ENCODE measurements around the gene TMEM123. TPM values are rescaled to one million over a fixed set of nuclear protein-coding genes. Genes with fewer than 3 reads are reported as not detected.

Gene TMEM123
- total RNA-seq, 1 experiment from 2014 or later: 796 TPM

DNA sequence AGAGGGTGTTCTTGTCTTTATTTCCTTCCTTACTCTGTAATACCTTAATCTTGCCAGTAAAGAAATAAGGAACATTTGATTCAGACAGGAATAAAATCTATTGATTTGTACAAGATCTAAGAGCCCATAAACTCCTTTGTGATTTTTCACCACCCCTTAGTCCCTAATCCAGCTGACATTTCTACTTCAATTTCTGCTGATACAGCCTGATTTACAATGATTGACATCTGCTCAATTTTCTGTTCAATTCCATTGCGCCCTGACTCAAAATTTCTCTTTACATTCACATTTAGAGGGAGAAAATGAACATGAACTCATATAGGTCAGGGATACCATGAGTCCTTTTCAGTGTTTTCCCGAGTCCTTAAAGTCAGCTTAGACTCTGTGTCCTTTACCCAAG, 27.2 kb upstream of the TMEM123 start:
- H2AFZ ChIP-seq (ENCODE audit: low read length): no peak overlapping the region
- H3K36me3 ChIP-seq (ENCODE audit: insufficient read depth, low read length): no peaks in the 10 kb centered on the region
- H3K4me3 ChIP-seq (ENCODE audit: low read length): no peak overlapping the region
- H4K20me1 ChIP-seq (ENCODE audit: insufficient read depth, low read depth, low read length): no peaks in the 10 kb centered on the region
- H3K27me3 ChIP-seq (ENCODE audit: low read length): no peaks in the 10 kb centered on the region
- peaks cover 29% of the 10 kb centered on the region for H3K4me1 ChIP-seq (ENCODE audit: low read length)
- H3K4me2 ChIP-seq (ENCODE audit: low read depth, low read length, poor library complexity, severe bottlenecking): no peak overlapping the region
- H3K9ac ChIP-seq (ENCODE audit: low read length): no peak overlapping the region
- H3K9me2 ChIP-seq (replicated peaks; ENCODE audit: insufficient read depth, low read length): no peaks in the 10 kb centered on the region
- no peak overlapping the region for H3K27ac ChIP-seq (ENCODE audit: low read length)
- DNase-seq: no peak
- H3K9me3 ChIP-seq (ENCODE audit: low read length): no peaks in the 10 kb centered on the region
- no peaks in the 10 kb centered on the region for H3K79me2 ChIP-seq (ENCODE audit: low read length)

DNA sequence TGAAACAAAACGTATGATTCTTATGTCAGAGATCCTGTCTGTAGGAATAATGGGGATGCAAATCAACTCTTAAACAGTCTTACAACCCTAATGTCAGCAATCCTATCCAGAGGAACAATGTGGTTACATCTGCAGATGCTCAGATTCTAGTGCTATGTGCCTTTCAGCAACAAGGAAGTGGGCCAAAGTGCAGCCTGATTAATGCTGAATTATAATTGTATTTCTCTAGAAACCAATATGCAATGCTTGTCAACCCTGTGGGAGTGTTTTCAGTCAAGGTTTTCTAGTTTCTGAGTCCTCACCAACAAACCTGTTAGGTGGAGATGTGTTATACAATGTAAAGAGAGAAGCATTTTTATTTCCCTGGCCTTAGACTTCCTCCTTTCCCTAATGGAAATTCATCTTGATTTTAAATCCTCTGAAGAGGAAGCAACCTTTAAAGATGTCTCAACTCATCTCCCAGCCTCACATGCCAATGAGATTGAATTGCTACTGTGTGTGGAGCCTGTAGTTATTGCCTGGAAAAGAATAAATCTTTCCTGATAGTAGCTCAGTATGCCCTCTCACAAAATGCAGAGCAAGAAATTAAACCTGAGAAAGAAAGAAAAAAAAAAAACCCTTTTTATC, 26.2 kb upstream of the TMEM123 start:
- H3K79me2 ChIP-seq (ENCODE audit: low read length): no peaks in the 10 kb centered on the region
- no peaks in the 10 kb centered on the region for H4K20me1 ChIP-seq (ENCODE audit: insufficient read depth, low read depth, low read length)
- no peak for DNase-seq
- peaks cover 35% of the 10 kb centered on the region for H3K4me1 ChIP-seq (ENCODE audit: low read length)
- peak overlapping the region; percentile 6; the same call in 1 of the 2 replicates for H2AFZ ChIP-seq (ENCODE audit: low read length)
- H3K36me3 ChIP-seq (ENCODE audit: insufficient read depth, low read length): no peaks in the 10 kb centered on the region
- no peaks in the 10 kb centered on the region for H3K9me2 ChIP-seq (replicated peaks; ENCODE audit: insufficient read depth, low read length)
- H3K4me2 ChIP-seq (ENCODE audit: low read depth, low read length, poor library complexity, severe bottlenecking): no peak overlapping the region
- H3K27ac ChIP-seq (ENCODE audit: low read length): no peak overlapping the region
- no peak overlapping the region for H3K4me3 ChIP-seq (ENCODE audit: low read length)
- no peaks in the 10 kb centered on the region for H3K27me3 ChIP-seq (ENCODE audit: low read length)
- no peaks in the 10 kb centered on the region for H3K9me3 ChIP-seq (ENCODE audit: low read length)
- H3K9ac ChIP-seq (ENCODE audit: low read length): no peak overlapping the region

DNA sequence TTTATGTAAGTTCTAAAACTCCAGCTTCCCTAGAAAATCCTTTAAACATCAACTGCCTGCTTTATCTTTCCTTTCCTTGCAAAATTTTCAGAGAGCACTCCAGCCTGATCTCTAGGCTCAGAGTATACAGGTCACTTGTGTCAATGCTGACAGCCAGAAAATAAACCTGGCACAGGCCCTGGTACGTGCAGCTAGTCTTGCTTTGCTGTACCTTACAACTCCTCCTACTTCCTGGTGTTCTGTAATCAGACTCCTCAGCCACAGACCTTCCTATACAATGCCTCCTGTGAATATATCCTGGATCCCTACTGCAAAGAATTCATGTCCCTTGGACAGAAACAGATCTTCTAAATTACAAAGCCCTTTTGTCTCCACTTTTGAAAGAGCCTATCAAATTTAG, 24.2 kb upstream of the TMEM123 start:
- no peaks in the 10 kb centered on the region for H3K79me2 ChIP-seq (ENCODE audit: low read length)
- no peaks in the 10 kb centered on the region for H3K9me3 ChIP-seq (ENCODE audit: low read length)
- no peaks in the 10 kb centered on the region for H3K9me2 ChIP-seq (replicated peaks; ENCODE audit: insufficient read depth, low read length)
- peak; percentile 64 for DNase-seq
- H3K4me3 ChIP-seq (ENCODE audit: low read length): no peak overlapping the region
- peaks cover 35% of the 10 kb centered on the region for H3K4me1 ChIP-seq (ENCODE audit: low read length)
- no peaks in the 10 kb centered on the region for H4K20me1 ChIP-seq (ENCODE audit: insufficient read depth, low read depth, low read length)
- no peak overlapping the region for H3K27ac ChIP-seq (ENCODE audit: low read length)
- H3K27me3 ChIP-seq (ENCODE audit: low read length): no peaks in the 10 kb centered on the region
- peak overlapping the region; percentile 11 for H3K4me2 ChIP-seq (ENCODE audit: low read depth, low read length, poor library complexity, severe bottlenecking)
- no peaks in the 10 kb centered on the region for H3K36me3 ChIP-seq (ENCODE audit: insufficient read depth, low read length)
- peak overlapping the region; percentile 74 for H2AFZ ChIP-seq (ENCODE audit: low read length)
- peak overlapping the region; percentile 32 for H3K9ac ChIP-seq (ENCODE audit: low read length)

- H3K9ac ChIP-seq (ENCODE audit: low read length): no peak overlapping the region
- H3K9me3 ChIP-seq (ENCODE audit: low read length): no peaks in the 10 kb centered on the region
- H3K4me2 ChIP-seq (ENCODE audit: low read depth, low read length, poor library complexity, severe bottlenecking): no peak overlapping the region
- DNase-seq: no peak
- no peaks in the 10 kb centered on the region for H3K79me2 ChIP-seq (ENCODE audit: low read length)
- H3K4me1 ChIP-seq (ENCODE audit: low read length): peaks cover 35% of the 10 kb centered on the region
- H3K27ac ChIP-seq (ENCODE audit: low read length): no peak overlapping the region
- H3K9me2 ChIP-seq (replicated peaks; ENCODE audit: insufficient read depth, low read length): no peaks in the 10 kb centered on the region
- H3K36me3 ChIP-seq (ENCODE audit: insufficient read depth, low read length): no peaks in the 10 kb centered on the region
- peak overlapping the region; percentile 74 for H2AFZ ChIP-seq (ENCODE audit: low read length)
- no peak overlapping the region for H3K4me3 ChIP-seq (ENCODE audit: low read length)
- no peaks in the 10 kb centered on the region for H4K20me1 ChIP-seq (ENCODE audit: insufficient read depth, low read depth, low read length)
- H3K27me3 ChIP-seq (ENCODE audit: low read length): no peaks in the 10 kb centered on the region
These were observed 23.5 kb upstream of the TMEM123 start for GRCh38 chr11:102476069-102476468.

DNA sequence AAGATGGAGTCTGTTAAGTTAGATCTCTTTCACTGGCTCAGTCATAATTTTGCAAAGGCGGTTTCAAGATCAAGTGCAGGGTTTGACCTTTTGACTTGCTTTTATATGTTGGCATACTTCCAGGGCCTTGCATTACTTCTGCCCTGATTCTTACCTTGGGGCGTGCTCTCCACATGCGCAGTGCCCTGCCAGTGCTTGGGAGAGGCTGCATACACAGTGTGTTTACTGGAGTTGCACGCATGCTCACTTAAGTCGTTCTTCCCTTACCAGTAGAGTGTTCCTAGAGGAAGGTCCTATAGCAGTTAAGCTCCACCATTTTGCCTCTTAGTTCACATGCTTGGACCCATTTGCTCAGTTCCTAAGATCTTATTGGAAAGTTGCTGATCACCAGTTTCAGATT, 21.0 kb upstream of the TMEM123 start:
- no peak overlapping the region for H3K27ac ChIP-seq (ENCODE audit: low read length)
- H3K4me2 ChIP-seq (ENCODE audit: low read depth, low read length, poor library complexity, severe bottlenecking): no peak overlapping the region
- no peaks in the 10 kb centered on the region for H3K36me3 ChIP-seq (ENCODE audit: insufficient read depth, low read length)

GRCh38 chr11:102472127-102472526, 19.6 kb upstream of the TMEM123 start:
- Histone ChIP-seq H3K9me2 (replicated peaks; ENCODE audit: insufficient read depth, low read length) (no peaks in the 10 kb centered on the region), H3K9ac (ENCODE audit: low read length) (no peak overlapping the region), H3K36me3 (ENCODE audit: insufficient read depth, low read length) (no peaks in the 10 kb centered on the region), H3K4me3 (ENCODE audit: low read length) (no peak overlapping the region), H3K4me2 (ENCODE audit: low read depth, low read length, poor library complexity, severe bottlenecking) (no peak overlapping the region), H3K27ac (ENCODE audit: low read length) (no peak overlapping the region), H3K79me2 (ENCODE audit: low read length) (no peaks in the 10 kb centered on the region), H2AFZ (ENCODE audit: low read length) (no peak overlapping the region), H3K4me1 (ENCODE audit: low read length) (peaks cover 26% of the 10 kb centered on the region), H3K27me3 (ENCODE audit: low read length) (no peaks in the 10 kb centered on the region), H4K20me1 (ENCODE audit: insufficient read depth, low read depth, low read length) (no peaks in the 10 kb centered on the region), H3K9me3 (ENCODE audit: low read length) (no peaks in the 10 kb centered on the region)
- DNase-seq: no peak

More for the DNA sequence above, 21.0 kb upstream of the TMEM123 start:
- Histone ChIP-seq H3K9me3 (ENCODE audit: low read length) (no peaks in the 10 kb centered on the region), H3K4me1 (ENCODE audit: low read length) (peaks cover 31% of the 10 kb centered on the region), H3K9me2 (replicated peaks; ENCODE audit: insufficient read depth, low read length) (no peaks in the 10 kb centered on the region), H3K4me3 (ENCODE audit: low read length) (no peak overlapping the region), H3K79me2 (ENCODE audit: low read length) (no peaks in the 10 kb centered on the region), H3K27me3 (ENCODE audit: low read length) (no peaks in the 10 kb centered on the region), H4K20me1 (ENCODE audit: insufficient read depth, low read depth, low read length) (no peaks in the 10 kb centered on the region), H3K9ac (ENCODE audit: low read length) (no peak overlapping the region), H2AFZ (ENCODE audit: low read length) (no peak overlapping the region)
- no peak for DNase-seq

DNA sequence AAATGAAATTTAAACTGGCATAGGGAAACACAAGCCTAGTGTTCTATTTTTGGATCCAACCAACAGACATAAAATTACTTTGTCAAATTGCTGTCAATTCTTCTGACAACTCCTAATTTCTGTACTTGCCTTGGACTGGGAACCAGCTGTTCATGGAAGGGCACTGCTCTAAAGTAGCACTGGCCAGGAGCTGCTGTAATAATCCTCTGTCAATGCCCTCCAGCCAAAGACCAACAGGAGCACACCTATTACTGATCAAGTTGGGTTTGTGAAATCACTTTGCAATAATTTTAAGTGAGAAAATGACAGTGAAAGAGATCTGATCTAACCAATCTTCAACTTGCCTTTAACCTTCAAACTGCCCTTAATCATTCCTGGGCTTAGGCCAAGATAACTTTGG, 18.9 kb upstream of the TMEM123 start:
- H3K27me3 ChIP-seq (ENCODE audit: low read length): 0 out of 2 replicates have a peak, but pooled peaks cover 1% of the 10 kb centered on the region
- H3K9me3 ChIP-seq (ENCODE audit: low read length): no peaks in the 10 kb centered on the region
- H2AFZ ChIP-seq (ENCODE audit: low read length): no peak overlapping the region
- peaks cover 19% of the 10 kb centered on the region for H3K4me1 ChIP-seq (ENCODE audit: low read length)
- no peaks in the 10 kb centered on the region for H4K20me1 ChIP-seq (ENCODE audit: insufficient read depth, low read depth, low read length)
- H3K9ac ChIP-seq (ENCODE audit: low read length): no peak overlapping the region
- H3K4me2 ChIP-seq (ENCODE audit: low read depth, low read length, poor library complexity, severe bottlenecking): no peak overlapping the region
- no peaks in the 10 kb centered on the region for H3K79me2 ChIP-seq (ENCODE audit: low read length)
- no peak overlapping the region for H3K4me3 ChIP-seq (ENCODE audit: low read length)
- H3K27ac ChIP-seq (ENCODE audit: low read length): no peak overlapping the region
- DNase-seq: no peak
- no peaks in the 10 kb centered on the region for H3K36me3 ChIP-seq (ENCODE audit: insufficient read depth, low read length)
- no peaks in the 10 kb centered on the region for H3K9me2 ChIP-seq (replicated peaks; ENCODE audit: insufficient read depth, low read length)

DNA sequence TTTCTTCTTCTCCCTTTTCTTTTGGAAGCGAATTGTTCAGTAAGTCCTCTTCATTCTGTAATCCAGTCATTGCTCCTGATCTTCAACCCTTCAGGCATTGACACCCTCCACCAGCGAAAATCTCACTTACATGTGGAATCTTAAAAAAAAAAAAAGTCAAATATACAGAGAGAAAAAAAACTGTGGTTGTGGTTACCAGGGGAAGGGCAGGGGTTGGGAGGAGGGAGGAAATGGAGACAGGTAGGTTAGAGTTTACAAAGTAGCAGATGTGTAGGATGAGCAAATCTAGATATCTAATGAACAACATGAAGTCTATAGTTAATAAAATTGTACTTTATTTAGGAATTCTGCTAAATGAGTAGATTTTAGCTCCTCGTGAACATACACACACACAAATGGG, 17.7 kb upstream of the TMEM123 start:
- Histone ChIP-seq H3K9ac (ENCODE audit: low read length) (no peak overlapping the region), H3K9me3 (ENCODE audit: low read length) (no peaks in the 10 kb centered on the region), H3K4me1 (ENCODE audit: low read length) (peaks cover 18% of the 10 kb centered on the region), H3K79me2 (ENCODE audit: low read length) (no peaks in the 10 kb centered on the region), H3K27me3 (ENCODE audit: low read length) (0 out of 2 replicates have a peak, but pooled peaks cover 2% of the 10 kb centered on the region), H3K36me3 (ENCODE audit: insufficient read depth, low read length) (no peaks in the 10 kb centered on the region), H3K27ac (ENCODE audit: low read length) (no peak overlapping the region), H4K20me1 (ENCODE audit: insufficient read depth, low read depth, low read length) (no peaks in the 10 kb centered on the region), H3K4me3 (ENCODE audit: low read length) (no peak overlapping the region), H3K9me2 (replicated peaks; ENCODE audit: insufficient read depth, low read length) (no peaks in the 10 kb centered on the region), H3K4me2 (ENCODE audit: low read depth, low read length, poor library complexity, severe bottlenecking) (no peak overlapping the region), H2AFZ (ENCODE audit: low read length) (no peak overlapping the region)
- DNase-seq: no peak

All from Karpas-422 (cell line).